CD4-positive, alpha-beta memory T cell (primary cell): ENCODE measurements around the gene PCDHGB4. TPM values are rescaled to one million over a fixed set of nuclear protein-coding genes. Genes with fewer than 3 reads are reported as not detected.

Source experiments
- CTCF ChIA-PET: fragments of 350-600 bp; sonication (Branson Sonifier 250); formaldehyde crosslinking; loops from one replicate; lab custom pipeline; 2021; ENCODE audit warnings: inconsistent platforms; ENCODE audit not compliant: partially characterized antibody; lab: Charles Lee
- POLR2A ChIA-PET: fragments of 350-600 bp; sonication (Branson Sonifier 250); formaldehyde crosslinking; loops from one replicate; lab custom pipeline; 2021; ENCODE audit not compliant: partially characterized antibody; lab: Charles Lee
- DNase-seq, 5 donors: peaks; one replicate each; pipeline versions ENCODE4 v3.0.0 to v3.0.0-alpha.2; 2020 to 2022; ENCODE audit warnings: mixed read lengths in 1 of 5
- H3K27ac ChIP-seq: one replicate; pipeline ENCODE4 v1.7.0; 2013; ENCODE audit warnings: low read depth, low read length
- H3K27me3 ChIP-seq: 2 replicates; pipeline ENCODE4 v1.7.0; 2013; ENCODE audit warnings: mild to moderate bottlenecking, low read length, moderate library complexity; ENCODE audit not compliant: insufficient read depth
- H3K36me3 ChIP-seq: 2 replicates; pipeline ENCODE4 v1.7.0; 2013; ENCODE audit warnings: mild to moderate bottlenecking, low read length, moderate library complexity; ENCODE audit not compliant: insufficient read depth
- H3K4me1 ChIP-seq: 2 replicates; pipeline ENCODE4 v1.7.0; 2013; ENCODE audit warnings: mild to moderate bottlenecking, low read length, moderate library complexity; ENCODE audit not compliant: insufficient read depth
- H3K4me3 ChIP-seq, 2 donors: one replicate each; pipeline ENCODE4 v1.7.0; 2013; ENCODE audit warnings: low read length in 2 of 2, mild to moderate bottlenecking in 1 of 2
- H3K9me3 ChIP-seq, 2 donors: one replicate each; pipeline ENCODE4 v1.7.0; 2013; ENCODE audit warnings: low read length in 2 of 2, control low read depth in 1 of 2; ENCODE audit not compliant: control insufficient read depth in 1 of 2
- H3K27ac Mint-ChIP-seq, 7 donors: one replicate each; pipeline ENCODE4 v1.8.0; 2020 to 2021; ENCODE audit warnings: mixed read lengths in 7 of 7, mild to moderate bottlenecking in 6 of 7, inconsistent platforms in 3 of 7, moderate library complexity in 3 of 7
- H3K27me3 Mint-ChIP-seq, 2 donors: one replicate each; pipeline ENCODE4 v1.8.0; 2020 to 2021; ENCODE audit warnings: mixed read lengths in 2 of 2
- H3K36me3 Mint-ChIP-seq, 2 donors: one replicate each; pipeline ENCODE4 v1.8.0; 2020 to 2021; ENCODE audit warnings: mixed read lengths in 2 of 2, inconsistent platforms in 1 of 2, mild to moderate bottlenecking in 1 of 2
- H3K4me1 Mint-ChIP-seq, 4 donors: one replicate each; pipeline ENCODE4 v1.8.0; 2020 to 2021; ENCODE audit warnings: mixed read lengths in 4 of 4, mild to moderate bottlenecking in 1 of 4
- H3K4me3 Mint-ChIP-seq, 8 donors: one replicate each; pipeline ENCODE4 v1.8.0; 2020 to 2021; ENCODE audit warnings: mixed read lengths in 8 of 8, mild to moderate bottlenecking in 7 of 8, moderate library complexity in 6 of 8, inconsistent platforms in 3 of 8
- H3K9me3 Mint-ChIP-seq, 8 donors: one replicate each; pipeline ENCODE4 v1.8.0; 2020 to 2021; ENCODE audit warnings: mixed read lengths in 8 of 8, mild to moderate bottlenecking in 5 of 8, inconsistent platforms in 3 of 8, moderate library complexity in 1 of 8
- intact Hi-C: fragments of 100-400 bp; cut with micrococcal nuclease; formaldehyde crosslinking; loops from one replicate; pipeline ENCODE4 v1.15.1; 2023
- polyA plus RNA-seq, 2 donors: library from polyadenylated mRNA; unstranded; fragments of 300-500 nt; fragmentation: Illumina TruSeq; gene quantifications; one replicate each; pipeline ENCODE4 v1.2.3, GENCODE V29; 2021
- total RNA-seq, 2 experiments: library from RNA; stranded (reverse); gene quantifications; one replicate each; pipeline ENCODE4 v1.2.3, GENCODE V29; 2021

PCDHGB4 gene
- total and polyA plus RNA-seq, 4 experiments from 2014 or later: 0.13 to 0.23 (median 0.19) TPM; not detected in 1

DNA sequence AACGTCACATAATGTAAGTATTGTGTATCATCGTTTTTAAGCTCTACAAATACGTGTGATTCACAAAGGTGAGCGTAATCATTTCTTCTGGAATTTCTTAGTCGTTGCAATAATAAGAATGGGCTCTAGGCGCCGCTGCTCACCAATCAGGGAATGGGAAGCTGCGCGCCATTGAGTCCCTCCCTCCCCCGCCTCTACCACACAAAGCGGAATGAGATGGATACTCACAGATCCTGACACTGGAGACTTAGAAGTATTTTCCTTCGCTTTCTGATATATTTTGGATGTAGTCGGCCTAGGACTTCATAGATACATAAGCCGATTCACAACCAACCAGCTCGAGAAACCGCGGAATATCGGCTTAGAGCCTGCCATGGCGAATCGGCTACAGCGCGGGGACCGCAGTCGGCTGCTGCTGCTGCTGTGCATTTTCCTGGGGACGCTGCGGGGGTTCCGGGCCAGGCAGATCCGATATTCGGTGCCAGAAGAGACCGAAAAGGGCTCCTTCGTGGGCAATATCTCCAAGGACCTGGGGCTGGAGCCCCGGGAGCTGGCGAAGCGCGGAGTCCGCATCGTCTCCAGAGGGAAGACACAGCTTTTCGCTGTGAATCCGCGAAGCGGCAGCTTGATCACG is 33.5 kb downstream of the PCDHGB4 start, which contains the start of gene PCDHGA11:
Gene PCDHGA11, plus strand, starts transcription at position 197 of the 634 bp plus-strand sequence. Its CDS starts 177 bp downstream, at position 374.
- Histone ChIP-seq H3K9me3 (peaks cover 0 to 4% of the 10 kb centered on the region in 2 donors), H3K27me3 (peaks cover 41% of the 10 kb centered on the region), H3K4me3 (peak within 1 kb of the TSS; percentile 33 to 42), H3K27ac (no peak within 1 kb of the TSS), H3K4me1 (peaks cover 8% of the 10 kb centered on the region), H3K36me3 (no peaks in the 10 kb centered on the region)
- CTCF ChIA-PET: interaction anchor here (0.7 to 2.3 kb wide), 8 partner anchors 8 to 137 kb away, joined by 3 to 18 read pairs (median 6); partner anchors contain the start of genes PCDHGA10, PCDHGA12 and TAF7
- Mint-ChIP-seq H3K36me3 (peaks cover 19 to 25% of the 10 kb centered on the region in 2 donors), H3K4me1 (peaks cover 0 to 11% (median 3%) of the 10 kb centered on the region in 4 donors), H3K9me3 (peaks cover 4 to 70% (median 56%) of the 10 kb centered on the region in 8 donors), H3K27me3 (peaks cover 52 to 63% of the 10 kb centered on the region in 2 donors), H3K4me3 (peak within 1 kb of the TSS; percentile 77 to 83 (median 80)), H3K27ac (peak within 1 kb of the TSS in 5 of 7 donors; percentile 10 to 93 (median 84))
- POLR2A ChIA-PET: interaction anchor here (1.3 kb wide), 1 partner anchor 143 kb away, joined by 4 read pairs; no protein-coding TSS in a partner anchor
- peak in 1 of 5 donors; percentile 31 for DNase-seq
- intact Hi-C loops: no loop called here

DNA sequence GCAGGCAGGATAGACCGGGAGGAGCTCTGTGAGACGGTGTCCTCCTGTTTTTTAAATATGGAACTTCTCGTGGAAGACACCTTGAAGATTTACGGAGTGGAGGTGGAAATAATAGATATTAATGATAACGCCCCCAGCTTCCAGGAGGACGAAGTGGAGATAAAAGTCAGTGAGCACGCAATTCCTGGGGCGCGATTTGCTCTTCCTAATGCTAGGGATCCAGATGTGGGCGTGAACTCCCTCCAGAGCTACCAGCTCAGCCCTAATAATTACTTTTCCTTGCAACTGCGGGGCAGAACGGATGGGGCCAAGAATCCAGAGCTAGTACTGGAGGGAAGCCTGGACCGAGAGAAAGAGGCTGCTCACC is 34.0 kb downstream of the PCDHGB4 start:
- H3K4me1 Mint-ChIP-seq: peaks cover 0 to 11% (median 3%) of the 10 kb centered on the region in 4 donors
- H3K27me3 ChIP-seq: peaks cover 36% of the 10 kb centered on the region
- peaks cover 0 to 4% of the 10 kb centered on the region in 2 donors for H3K9me3 ChIP-seq
- peak overlapping the region in 7 of 8 donors; percentile 46 to 83 (median 79) for H3K4me3 Mint-ChIP-seq
- H3K27me3 Mint-ChIP-seq: peaks cover 53 to 63% of the 10 kb centered on the region in 2 donors
- CTCF ChIA-PET: interaction anchor here (0.7 to 2.3 kb wide), 8 partner anchors 9 to 136 kb away, joined by 3 to 18 read pairs (median 6); partner anchors contain the start of genes PCDHGA10, PCDHGA12 and TAF7
- intact Hi-C loops: no loop called here
- H3K36me3 ChIP-seq: no peaks in the 10 kb centered on the region
- H3K27ac Mint-ChIP-seq: peak overlapping the region in 4 of 7 donors; percentile 37 to 84 (median 78)
- peaks cover 19 to 25% of the 10 kb centered on the region in 2 donors for H3K36me3 Mint-ChIP-seq
- peak overlapping the region in 1 of 2 donors; percentile 33 for H3K4me3 ChIP-seq
- peaks cover 4 to 70% (median 56%) of the 10 kb centered on the region in 8 donors for H3K9me3 Mint-ChIP-seq
- H3K27ac ChIP-seq: no peak overlapping the region
- DNase-seq: no peak
- POLR2A ChIA-PET: interaction anchor here (1.3 kb wide), 1 partner anchor 143 kb away, joined by 4 read pairs; no protein-coding TSS in a partner anchor
- peaks cover 8% of the 10 kb centered on the region for H3K4me1 ChIP-seq

- Mint-ChIP-seq H3K4me1 (peaks cover 0 to 11% (median 2%) of the 10 kb centered on the region in 4 donors), H3K9me3 (peaks cover 4 to 77% (median 60%) of the 10 kb centered on the region in 8 donors), H3K27me3 (peaks cover 57 to 64% of the 10 kb centered on the region in 2 donors), H3K4me3 (peak overlapping the region in 3 of 8 donors; percentile 13 to 78 (median 37)), H3K27ac (peak overlapping the region in 1 of 7 donors; percentile 84), H3K36me3 (peaks cover 23 to 26% of the 10 kb centered on the region in 2 donors)
- H3K27me3 ChIP-seq: peaks cover 36% of the 10 kb centered on the region
- ChIA-PET CTCF (no interaction called here), POLR2A (no interaction called here)
- no peak overlapping the region for H3K4me3 ChIP-seq
- H3K27ac ChIP-seq: no peak overlapping the region
- no peak for DNase-seq
- H3K9me3 ChIP-seq: peaks cover 0 to 4% of the 10 kb centered on the region in 2 donors
- peaks cover 8% of the 10 kb centered on the region for H3K4me1 ChIP-seq
- no peaks in the 10 kb centered on the region for H3K36me3 ChIP-seq
- intact Hi-C loops: no loop called here
These were observed 35.3 kb downstream of the PCDHGB4 start for GRCh38 chr5:141422742-141423291.

DNA sequence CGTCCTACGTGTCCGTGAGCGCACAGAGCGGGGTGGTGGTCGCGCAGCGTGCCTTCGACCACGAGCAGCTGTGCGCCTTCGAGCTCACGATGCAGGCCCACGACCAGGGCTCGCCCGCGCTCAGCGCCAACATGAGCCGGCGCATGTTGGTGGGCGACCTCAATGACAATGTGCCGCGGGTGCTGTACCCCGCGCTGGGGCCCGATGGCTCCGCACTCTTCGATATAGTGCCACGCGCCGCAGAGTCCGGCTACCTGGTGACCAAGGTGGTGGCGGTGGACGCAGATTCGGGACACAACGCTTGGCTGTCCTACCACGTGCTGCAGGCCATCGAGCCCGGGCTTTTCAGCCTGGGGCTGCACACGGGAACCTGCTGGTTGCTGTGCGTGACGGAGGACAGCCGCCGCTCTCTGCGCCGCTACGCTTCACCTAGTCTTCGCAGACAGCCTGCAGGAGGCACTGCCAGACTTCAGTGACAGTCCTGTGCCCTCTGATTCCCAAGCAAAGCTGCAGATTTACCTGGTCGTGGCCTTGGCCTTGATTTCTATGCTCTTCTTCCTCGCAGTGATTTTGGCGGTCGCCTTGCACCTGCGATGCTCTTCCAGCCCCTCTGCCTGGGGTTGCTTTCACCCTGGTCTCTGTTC is 40.4 kb downstream of the PCDHGB4 start:
- ChIA-PET POLR2A (no interaction called here), CTCF (no interaction called here)
- Mint-ChIP-seq H3K4me1 (peaks cover 5 to 17% (median 6%) of the 10 kb centered on the region in 4 donors), H3K27me3 (peaks cover 45 to 51% of the 10 kb centered on the region in 2 donors), H3K9me3 (peaks cover 0 to 73% (median 50%) of the 10 kb centered on the region in 8 donors), H3K4me3 (no peak overlapping the region), H3K27ac (peak overlapping the region in 1 of 7 donors; percentile 78), H3K36me3 (peaks cover 13 to 22% of the 10 kb centered on the region in 2 donors)
- H3K4me3 ChIP-seq: no peak overlapping the region
- H3K4me1 ChIP-seq: no peaks in the 10 kb centered on the region
- peaks cover 10% of the 10 kb centered on the region for H3K27me3 ChIP-seq
- intact Hi-C loops: no loop called here
- no peak for DNase-seq
- no peak overlapping the region for H3K27ac ChIP-seq
- peaks cover 0 to 5% of the 10 kb centered on the region in 2 donors for H3K9me3 ChIP-seq
- H3K36me3 ChIP-seq: no peaks in the 10 kb centered on the region

DNA sequence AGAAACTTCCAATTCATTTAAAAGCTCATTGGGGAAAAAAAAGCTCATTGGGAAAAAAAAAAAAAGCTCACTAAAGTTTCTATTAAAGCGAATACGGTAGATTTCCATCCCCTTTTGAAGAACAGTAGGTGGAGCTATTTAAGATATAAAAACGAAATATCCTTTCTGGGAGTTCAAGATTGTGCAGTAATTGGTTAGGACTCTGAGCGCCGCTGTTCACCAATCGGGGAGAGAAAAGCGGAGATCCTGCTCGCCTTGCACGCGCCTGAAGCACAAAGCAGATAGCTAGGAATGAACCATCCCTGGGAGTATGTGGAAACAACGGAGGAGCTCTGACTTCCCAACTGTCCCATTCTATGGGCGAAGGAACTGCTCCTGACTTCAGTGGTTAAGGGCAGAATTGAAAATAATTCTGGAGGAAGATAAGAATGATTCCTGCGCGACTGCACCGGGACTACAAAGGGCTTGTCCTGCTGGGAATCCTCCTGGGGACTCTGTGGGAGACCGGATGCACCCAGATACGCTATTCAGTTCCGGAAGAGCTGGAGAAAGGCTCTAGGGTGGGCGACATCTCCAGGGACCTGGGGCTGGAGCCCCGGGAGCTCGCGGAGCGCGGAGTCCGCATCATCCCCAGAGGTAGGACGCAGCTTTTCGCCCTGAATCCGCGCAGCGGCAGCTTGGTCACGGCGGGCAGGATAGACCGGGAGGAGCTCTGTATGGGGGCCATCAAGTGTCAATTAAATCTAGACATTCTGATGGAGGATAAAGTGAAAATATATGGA is 43.0 kb downstream of the PCDHGB4 start, which contains the start of gene PCDHGA12:
Gene PCDHGA12, plus strand, starts transcription at position 176 of the 782 bp plus-strand sequence. Its CDS starts 253 bp downstream, at position 429.
- Mint-ChIP-seq H3K36me3 (peaks cover 14 to 22% of the 10 kb centered on the region in 2 donors), H3K27me3 (peaks cover 43 to 50% of the 10 kb centered on the region in 2 donors), H3K4me3 (peak within 1 kb of the TSS; percentile 40 to 86 (median 58)), H3K27ac (peak within 1 kb of the TSS in 5 of 7 donors; percentile 41 to 81 (median 45)), H3K4me1 (peaks cover 5 to 17% (median 6%) of the 10 kb centered on the region in 4 donors), H3K9me3 (peaks cover 0 to 75% (median 53%) of the 10 kb centered on the region in 8 donors)
- POLR2A ChIA-PET: no interaction called here
- no peaks in the 10 kb centered on the region for H3K4me1 ChIP-seq
- H3K36me3 ChIP-seq: no peaks in the 10 kb centered on the region
- H3K27me3 ChIP-seq: peaks cover 14% of the 10 kb centered on the region
- CTCF ChIA-PET: interaction anchor here (1.0 to 2.6 kb wide), 9 partner anchors 9 to 133 kb away, joined by 3 to 18 read pairs (median 4); partner anchors contain the start of genes PCDHGA10, PCDHGA11 and PCDHGB7
- peaks cover 0 to 5% of the 10 kb centered on the region in 2 donors for H3K9me3 ChIP-seq
- intact Hi-C loops: no loop called here
- H3K4me3 ChIP-seq: no peak within 1 kb of the TSS
- no peak for DNase-seq
- no peak within 1 kb of the TSS for H3K27ac ChIP-seq

DNA sequence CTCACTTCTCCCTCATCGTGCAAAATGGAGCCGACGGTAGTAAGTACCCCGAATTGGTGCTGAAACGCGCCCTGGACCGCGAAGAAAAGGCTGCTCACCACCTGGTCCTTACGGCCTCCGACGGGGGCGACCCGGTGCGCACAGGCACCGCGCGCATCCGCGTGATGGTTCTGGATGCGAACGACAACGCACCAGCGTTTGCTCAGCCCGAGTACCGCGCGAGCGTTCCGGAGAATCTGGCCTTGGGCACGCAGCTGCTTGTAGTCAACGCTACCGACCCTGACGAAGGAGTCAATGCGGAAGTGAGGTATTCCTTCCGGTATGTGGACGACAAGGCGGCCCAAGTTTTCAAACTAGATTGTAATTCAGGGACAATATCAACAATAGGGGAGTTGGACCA is 43.8 kb downstream of the PCDHGB4 start:
- CTCF ChIA-PET: interaction anchor here (1.1 to 2.6 kb wide), 5 partner anchors 10 to 93 kb away, joined by 3 to 18 read pairs (median 9); partner anchors contain the start of genes PCDHGA10, PCDHGA11 and PCDHGB7
- POLR2A ChIA-PET: no interaction called here
- DNase-seq: no peak
- peak overlapping the region in 5 of 8 donors; percentile 33 to 67 (median 57) for H3K4me3 Mint-ChIP-seq
- intact Hi-C loops: no loop called here
- no peak overlapping the region for H3K27ac ChIP-seq
- peaks cover 14% of the 10 kb centered on the region for H3K27me3 ChIP-seq
- H3K27ac Mint-ChIP-seq: peak overlapping the region in 1 of 7 donors; percentile 41
- peaks cover 0 to 69% (median 51%) of the 10 kb centered on the region in 8 donors for H3K9me3 Mint-ChIP-seq
- H3K9me3 ChIP-seq: peaks cover 0 to 5% of the 10 kb centered on the region in 2 donors
- no peaks in the 10 kb centered on the region for H3K36me3 ChIP-seq
- peaks cover 39 to 46% of the 10 kb centered on the region in 2 donors for H3K27me3 Mint-ChIP-seq
- H3K4me1 Mint-ChIP-seq: peaks cover 5 to 17% (median 6%) of the 10 kb centered on the region in 4 donors
- H3K4me1 ChIP-seq: no peaks in the 10 kb centered on the region
- H3K4me3 ChIP-seq: no peak overlapping the region
- H3K36me3 Mint-ChIP-seq: peaks cover 14 to 22% of the 10 kb centered on the region in 2 donors
